Breast epithelium (tissue), 4 donors: Measurements from ENCODE around the gene C14orf180. TPM values are rescaled to one million over a fixed set of nuclear protein-coding genes. Genes with fewer than 3 reads are reported as not detected.

Experiments used
- DNase-seq, 2 donors: peaks; one replicate each; pipeline ENCODE4 v3.0.0-alpha.2; 2019; ENCODE audit warnings: low spot score in 2 of 2
- H3K27ac ChIP-seq, 2 donors: fragments of 200-600 bp; sonication (generic) in 1 of 2; one replicate each; pipeline ENCODE4 v1.5.1; 2016 to 2019; ENCODE audit warnings: mild to moderate bottlenecking in 1 of 2
- H3K27me3 ChIP-seq, 2 donors: fragments of 200-600 bp; sonication (generic) in 1 of 2; one replicate each; pipeline versions ENCODE4 v1.5.1 to v1.6.0; 2017 to 2019; ENCODE audit warnings: control low read depth in 1 of 2, mild to moderate bottlenecking in 1 of 2
- H3K36me3 ChIP-seq: fragments of 200-600 bp; one replicate; pipeline ENCODE4 v1.5.1; 2019
- H3K4me1 ChIP-seq, 2 donors: fragments of 200-600 bp; sonication (generic); one replicate each; pipeline ENCODE4 v1.5.1; 2016 to 2019; ENCODE audit warnings: control low read depth in 1 of 2
- H3K4me3 ChIP-seq, 3 donors: fragments of 200-600 bp; sonication (generic); 1 replicate in 2 of 3; 2 replicates in 1 of 3; pipeline ENCODE4 v1.5.1; 2016 to 2019; ENCODE audit warnings: mild to moderate bottlenecking in 3 of 3, moderate library complexity in 2 of 3
- H3K9me3 ChIP-seq, 2 donors: fragments of 200-600 bp; sonication (generic) in 1 of 2; one replicate each; pipeline ENCODE4 v1.5.1; 2016 to 2019; ENCODE audit warnings: control low read depth in 1 of 2
- CTCF ChIP-seq, 3 donors: fragments of 450-650 bp; IDR thresholded peaks; one replicate each; pipeline ENCODE4 v1.5.1; 2016 to 2017; ENCODE audit warnings: antibody characterized with exemption in 3 of 3, mild to moderate bottlenecking in 3 of 3, moderate library complexity in 3 of 3
- POLR2A ChIP-seq: fragments of 450-650 bp; IDR thresholded peaks from one replicate; pipeline ENCODE4 v1.6.1; 2016; ENCODE audit warnings: antibody characterized with exemption, mild to moderate bottlenecking, moderate library complexity
- POLR2AphosphoS5 ChIP-seq, 3 donors: sonication (generic); formaldehyde crosslinking; IDR thresholded peaks; one replicate each; pipeline ENCODE4 v1.6.1; 2017; ENCODE audit warnings: antibody characterized with exemption in 3 of 3
- intact Hi-C: fragments of 100-400 bp; cut with DNase I; formaldehyde crosslinking; loops from one replicate; pipeline ENCODE4 v1.15.1; 2023; ENCODE audit warnings: low total_unique reads
- total RNA-seq, 3 donors: library from RNA; depleted of rRNA; stranded (reverse); fragments of >200 nt; gene quantifications; one replicate each; pipeline ENCODE4 v1.1.0, GENCODE V29; 2016

C14orf180 gene
- total RNA-seq, 3 donors from 2014 or later = 1.3 to 32.3 (median 4.2) TPM

- H3K27ac ChIP-seq = no peak overlapping the region
- no peak for DNase-seq
- intact Hi-C loops = no loop called here
- TF ChIP-seq CTCF (IDR thresholded peaks at IDR 0.05) (no peak), POLR2A (no peak), POLR2AphosphoS5 (IDR thresholded peaks at IDR 0.05) (no peak)
- peaks cover 0 to 51% of the 10 kb centered on the region in 2 donors for H3K27me3 ChIP-seq
- no peaks in the 10 kb centered on the region for H3K4me1 ChIP-seq
- H3K36me3 ChIP-seq = no peaks in the 10 kb centered on the region
- H3K9me3 ChIP-seq = no peaks in the 10 kb centered on the region
- no peak overlapping the region for H3K4me3 ChIP-seq
These were observed 17.4 kb downstream of the C14orf180 start for GRCh38 chr14:104596927-104597351.

- H3K27me3 ChIP-seq = peaks cover 0 to 58% of the 10 kb centered on the region in 2 donors
- intact Hi-C loops = no loop called here
- no peak for TF ChIP-seq CTCF (IDR thresholded peaks at IDR 0.05)
- TF ChIP-seq POLR2AphosphoS5 (IDR thresholded peaks at IDR 0.05) = no peak
- no peak for TF ChIP-seq POLR2A
These were observed 18.0 kb downstream of the C14orf180 start for GRCh38 chr14:104597576-104597975.

GRCh38 chr14:104598039-104598909 is 18.7 kb downstream of the C14orf180 start:
- no peaks in the 10 kb centered on the region for H3K4me1 ChIP-seq
- H3K27ac ChIP-seq = no peak overlapping the region
- no peak for TF ChIP-seq CTCF (IDR thresholded peaks at IDR 0.05)
- TF ChIP-seq POLR2A = no peak
- TF ChIP-seq POLR2AphosphoS5 (IDR thresholded peaks at IDR 0.05) = no peak
- H3K27me3 ChIP-seq = peaks cover 0 to 65% of the 10 kb centered on the region in 2 donors
- intact Hi-C loops = no loop called here
- no peaks in the 10 kb centered on the region for H3K9me3 ChIP-seq
- no peak for DNase-seq
- no peak overlapping the region for H3K4me3 ChIP-seq
- H3K36me3 ChIP-seq = no peaks in the 10 kb centered on the region

More at GRCh38 chr14:104597576-104597975, 18.0 kb downstream of the C14orf180 start:
- Histone ChIP-seq H3K9me3 (no peaks in the 10 kb centered on the region), H3K27ac (no peak overlapping the region), H3K4me3 (no peak overlapping the region), H3K36me3 (no peaks in the 10 kb centered on the region), H3K4me1 (no peaks in the 10 kb centered on the region)
- no peak for DNase-seq

GRCh38 chr14:104598910-104599273 is 19.3 kb downstream of the C14orf180 start:
- no peak overlapping the region for H3K27ac ChIP-seq
- peaks cover 0 to 71% of the 10 kb centered on the region in 2 donors for H3K27me3 ChIP-seq
- no peaks in the 10 kb centered on the region for H3K36me3 ChIP-seq
- DNase-seq = no peak
- H3K4me1 ChIP-seq = no peaks in the 10 kb centered on the region
- intact Hi-C loops = no loop called here
- no peak overlapping the region for H3K4me3 ChIP-seq
- no peaks in the 10 kb centered on the region for H3K9me3 ChIP-seq
- TF ChIP-seq POLR2A = no peak

- no peak for DNase-seq
- intact Hi-C loops = no loop called here
- no peaks in the 10 kb centered on the region for H3K4me1 ChIP-seq
- H3K27ac ChIP-seq = no peak overlapping the region
- H3K4me3 ChIP-seq = no peak overlapping the region
- H3K27me3 ChIP-seq = peaks cover 0 to 76% of the 10 kb centered on the region in 2 donors
- no peaks in the 10 kb centered on the region for H3K9me3 ChIP-seq
- no peak for TF ChIP-seq CTCF (IDR thresholded peaks at IDR 0.05)
- no peak for TF ChIP-seq POLR2A
- no peak for TF ChIP-seq POLR2AphosphoS5 (IDR thresholded peaks at IDR 0.05)
- H3K36me3 ChIP-seq = no peaks in the 10 kb centered on the region
These were observed 19.9 kb downstream of the C14orf180 start for GRCh38 chr14:104599446-104599845.
